NB4 (cell line): ENCODE data around the gene ENPP6.

Experiments
- DNase-seq: peaks from one replicate; pipeline ENCODE4 v3.0.0; 2010; ENCODE audit warnings: low read depth
- H3K4me3 ChIP-seq: one replicate; pipeline ENCODE4 v1.5.1; 2011; ENCODE audit warnings: mild to moderate bottlenecking, low read depth, low read length, moderate library complexity
- CTCF ChIP-seq: IDR thresholded peaks from one replicate; pipeline ENCODE4 v1.5.1; 2012; ENCODE audit warnings: low read depth, low read length
- MYC ChIP-seq: IDR thresholded peaks from 2 replicates; pipeline ENCODE4 v1.6.1; 2011; ENCODE audit warnings: low read depth, low read length
- POLR2A ChIP-seq: IDR thresholded peaks from 2 replicates; pipeline ENCODE4 v1.6.1; 2011; ENCODE audit warnings: mild to moderate bottlenecking; ENCODE audit not compliant: insufficient read length; ENCODE audit errors: extremely low read depth
- TF ChIP-seq, protein P1 (sequence below): IDR thresholded peaks from 2 replicates; pipeline ENCODE4 v1.6.1; 2011; ENCODE audit warnings: low read depth, low read length

The ENPP6 gene

GRCh38 chr4:184090571-184090970, 127.1 kb downstream of the ENPP6 start:
- TF ChIP-seq MYC (no peak), CTCF (no peak), POLR2A (no peak)
- TF ChIP-seq, protein P1, sequence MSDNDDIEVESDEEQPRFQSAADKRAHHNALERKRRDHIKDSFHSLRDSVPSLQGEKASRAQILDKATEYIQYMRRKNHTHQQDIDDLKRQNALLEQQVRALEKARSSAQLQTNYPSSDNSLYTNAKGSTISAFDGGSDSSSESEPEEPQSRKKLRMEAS, result no peak
- H3K4me3 ChIP-seq, result no peak overlapping the region
- no peak for DNase-seq

GRCh38 chr4:184080674-184081073, 137.0 kb downstream of the ENPP6 start:
- DNase-seq, result no peak
- no peak overlapping the region for H3K4me3 ChIP-seq
- TF ChIP-seq CTCF (no peak), POLR2A (no peak), MYC (no peak)

DNA sequence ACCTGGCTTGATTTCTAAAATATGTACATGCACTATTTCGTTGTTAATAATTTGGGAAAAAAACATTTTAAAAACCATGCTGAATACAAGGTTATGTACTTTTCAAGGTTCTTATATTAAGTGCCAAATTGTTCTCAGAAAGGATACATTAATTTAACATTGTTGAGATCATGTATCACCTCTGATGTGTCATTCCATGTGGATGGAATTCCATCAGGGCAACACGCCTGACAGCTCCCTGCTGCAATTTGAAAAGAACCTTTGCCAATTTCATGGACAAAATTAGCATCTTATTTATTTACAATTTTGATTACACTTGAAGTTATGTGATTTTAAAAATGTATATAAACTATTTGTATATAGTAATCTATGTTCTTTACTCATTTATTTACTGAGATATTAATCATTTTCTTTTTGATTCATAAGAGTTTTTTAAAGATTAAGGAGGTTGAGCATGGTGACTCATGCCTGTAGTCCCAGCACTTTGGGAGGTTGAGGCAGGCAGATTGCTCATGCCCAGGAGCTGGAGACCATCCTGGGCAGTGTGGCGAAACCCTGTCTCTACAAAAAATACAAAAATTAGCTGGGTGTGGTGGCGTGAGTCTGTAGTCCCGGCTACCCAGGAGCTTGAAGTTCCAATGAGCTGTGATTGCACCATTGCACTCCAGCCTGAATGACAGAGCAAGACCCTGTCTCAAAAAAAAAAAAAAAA, 142.8 kb downstream of the ENPP6 start:
- DNase-seq, result no peak
- TF ChIP-seq MYC (no peak), POLR2A (no peak), CTCF (no peak)
- TF ChIP-seq, protein P1, result no peak
- no peak overlapping the region for H3K4me3 ChIP-seq

- H3K4me3 ChIP-seq, result no peak overlapping the region
- TF ChIP-seq CTCF (no peak), POLR2A (no peak), MYC (no peak)
- TF ChIP-seq, protein P1, result no peak
- DNase-seq, result no peak
Observed at GRCh38 chr4:184067931-184068554, 149.6 kb downstream of the ENPP6 start.

DNA sequence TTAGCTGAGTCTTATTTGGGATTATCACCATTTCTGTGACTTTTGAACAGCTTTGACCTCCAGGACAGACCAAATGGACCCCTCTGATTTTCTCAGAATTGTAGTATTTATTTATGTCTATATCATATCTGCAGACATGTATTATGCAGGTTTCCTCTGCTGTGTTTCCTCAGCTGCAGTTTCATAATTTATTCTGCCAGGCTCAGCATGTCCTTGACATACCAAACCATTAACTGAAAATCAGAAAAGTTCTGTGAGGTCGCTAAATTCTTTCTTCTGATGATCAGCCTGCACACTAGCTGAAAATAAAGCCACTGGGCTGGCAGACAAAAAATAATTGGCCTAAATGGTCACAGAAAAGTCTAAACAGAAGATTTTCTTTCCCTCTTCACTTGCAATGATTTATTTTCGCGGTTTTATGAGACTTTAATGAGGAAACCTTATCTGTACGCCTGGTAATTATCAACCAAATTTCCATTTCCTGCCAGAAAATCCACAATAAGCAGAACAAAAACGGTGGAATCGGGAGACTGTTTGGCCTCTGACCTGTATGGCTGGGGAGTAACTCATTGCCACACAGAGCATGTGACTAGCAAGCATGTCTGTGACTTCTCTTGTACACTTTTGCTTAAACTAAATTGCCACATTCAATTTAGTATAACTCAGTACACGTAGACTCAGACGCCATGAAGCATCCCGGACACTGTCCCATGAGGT, 150.9 kb downstream of the ENPP6 start:
- no peak for DNase-seq
- no peak overlapping the region for H3K4me3 ChIP-seq
- TF ChIP-seq POLR2A (no peak), MYC (no peak), CTCF (no peak)
- TF ChIP-seq, protein P1, result no peak
